GM12874 (cell line): ENCODE measurements around the gene RGS1.

Experiments
- CTCF ChIP-seq: IDR thresholded peaks from 2 replicates; pipeline ENCODE4 v1.5.1; 2011; ENCODE audit warnings: low read depth, mild to moderate bottlenecking, control low read depth, low read length, moderate library complexity; ENCODE audit not compliant: insufficient read depth

RGS1 gene

GRCh38 chr1:192578144-192578909 lies 2.8 kb downstream of the RGS1 start:
- TF ChIP-seq CTCF = no peak

- TF ChIP-seq CTCF = no peak
Measured at GRCh38 chr1:192579010-192579738, 3.6 kb downstream of the RGS1 start.

GRCh38 chr1:192580351-192580962 lies 4.9 kb downstream of the RGS1 start:
- peak; percentile 21; the same call in 1 of the 2 replicates for TF ChIP-seq CTCF

DNA sequence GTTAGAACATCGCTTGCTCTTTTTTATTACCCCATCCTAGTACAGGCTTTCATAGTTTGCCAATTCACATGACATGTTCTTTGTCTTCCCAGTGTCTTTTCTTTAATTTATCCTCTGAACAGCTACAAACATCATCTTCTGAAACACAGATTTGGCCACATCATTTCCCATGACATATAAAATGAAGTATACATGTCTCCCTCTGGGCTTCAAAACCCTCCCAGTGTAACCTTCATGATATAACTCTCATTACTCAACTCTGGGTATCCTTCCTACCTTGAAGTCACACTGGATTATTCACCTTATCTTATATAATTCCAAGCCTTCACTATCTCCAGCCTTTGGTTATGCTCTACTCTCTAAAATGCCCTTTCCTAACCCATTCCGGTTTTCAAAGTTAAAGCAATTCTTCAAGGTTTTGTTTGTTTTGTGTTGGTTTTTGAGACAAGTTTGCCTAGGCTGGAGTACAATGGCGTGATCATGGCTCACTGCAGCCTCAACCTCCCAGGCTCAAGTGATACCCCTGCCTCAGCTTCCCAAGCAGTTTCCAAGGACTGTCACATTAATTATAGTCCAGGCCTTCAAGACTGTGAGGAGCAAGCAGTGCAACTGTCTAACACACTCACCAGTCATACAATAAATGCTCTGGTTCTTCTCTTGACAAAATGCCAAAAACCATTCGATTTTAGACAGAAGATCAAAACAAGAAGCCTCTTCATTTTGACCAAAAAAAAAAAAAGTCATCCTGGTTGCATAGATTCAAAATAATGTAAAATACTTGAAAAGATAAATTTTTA lies 5.8 kb downstream of the RGS1 start:
- no peak for TF ChIP-seq CTCF

GRCh38 chr1:192584866-192585265 lies 9.3 kb downstream of the RGS1 start:
- no peak for TF ChIP-seq CTCF

DNA sequence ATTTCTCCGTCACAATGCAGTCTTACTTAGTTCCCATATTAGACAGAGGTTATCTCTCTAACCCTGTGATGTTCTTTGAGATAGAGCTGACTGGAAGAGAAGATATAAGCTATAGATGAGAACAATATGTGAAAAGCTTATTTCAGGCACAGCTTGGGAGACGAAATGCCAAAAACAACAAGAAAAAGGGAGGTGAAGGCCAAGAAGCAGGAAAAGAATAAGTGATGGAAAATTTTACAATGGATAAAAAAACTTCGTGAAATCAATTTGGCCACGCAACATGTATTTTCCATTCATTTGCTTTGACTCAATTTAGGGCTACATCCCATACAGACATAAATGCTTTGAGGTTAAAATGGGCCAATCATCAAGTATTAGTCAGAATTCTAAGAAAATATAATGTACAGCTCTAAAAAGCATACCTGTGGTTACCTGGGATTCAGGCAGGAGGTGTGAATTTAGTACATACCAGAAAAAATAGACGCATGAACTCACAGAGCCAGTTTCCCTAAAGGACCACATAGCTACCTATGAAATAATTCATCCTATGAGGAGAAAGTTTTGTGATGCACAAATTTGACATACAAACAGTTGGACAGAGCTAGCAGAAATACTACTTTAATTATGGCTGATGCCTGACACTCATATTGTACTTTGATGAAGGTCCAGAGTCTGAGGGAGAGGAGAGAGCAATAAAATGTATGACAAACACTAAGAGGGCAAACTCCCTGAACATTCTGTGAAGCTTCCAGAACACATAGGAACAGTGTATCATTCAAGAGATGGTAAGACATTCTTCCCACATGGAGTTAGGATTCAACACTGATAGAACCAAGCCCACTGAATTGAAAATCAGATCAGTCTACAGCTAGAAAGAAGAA lies 12.1 kb downstream of the RGS1 start:
- no peak for TF ChIP-seq CTCF
